ENCODE results near the gene NTRK3.
A peak's percentile ranks its signal among the peaks of the same experiment; 100 is the strongest.

Gene NTRK3

DNA sequence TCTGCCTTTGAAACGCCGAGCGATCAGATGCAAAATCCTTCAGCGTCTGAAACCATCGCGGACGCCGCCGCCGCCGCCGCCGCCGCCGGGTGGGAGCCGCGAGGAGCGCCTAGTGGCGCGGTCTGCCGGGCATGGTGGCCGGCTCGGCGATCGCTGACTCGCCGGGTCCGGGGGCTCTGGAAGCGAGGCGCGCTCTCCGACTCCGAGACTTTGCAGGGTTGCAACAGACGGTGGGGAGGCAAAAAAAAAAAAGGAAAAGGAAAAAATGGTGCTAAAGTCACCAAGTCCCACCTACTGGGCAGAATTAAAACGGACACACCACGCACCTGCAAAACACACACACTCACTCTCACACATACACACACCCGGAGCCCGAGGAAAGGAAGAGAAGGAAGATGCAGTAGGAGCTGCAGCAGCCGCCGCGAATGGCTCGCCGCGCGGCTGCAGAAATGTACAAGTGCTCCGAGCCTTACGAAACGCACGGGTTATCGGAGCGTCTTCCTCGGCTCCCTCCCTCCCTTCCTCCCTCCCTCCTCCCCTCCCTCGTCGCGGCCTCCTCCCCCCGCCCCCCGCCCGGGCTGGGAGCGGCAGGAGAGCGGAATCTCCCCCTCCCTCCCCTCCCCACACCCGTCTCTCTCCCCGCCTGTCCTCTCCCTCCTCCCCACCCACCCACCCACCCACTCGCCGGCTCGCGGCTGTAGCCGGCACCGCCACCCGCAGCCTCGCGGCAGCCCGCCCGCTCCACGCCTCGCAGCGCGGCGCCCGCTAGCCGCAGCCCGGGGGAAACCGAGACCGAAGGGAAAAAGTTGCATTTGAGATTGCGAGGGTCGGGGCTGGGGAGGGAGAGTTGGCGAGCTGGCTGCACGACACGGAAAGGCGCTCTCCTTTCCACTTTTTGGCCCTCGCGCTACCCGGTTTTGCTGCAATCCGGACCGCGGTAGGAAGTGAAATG is at the start of gene NTRK3:
Gene NTRK3, minus strand, starts transcription at position 461 of the 952 bp plus-strand sequence. CDS start 586 bp downstream, outside the sequence.
- DNase-seq (ENCODE audit: extremely low read depth in 1 of 2, low read depth in 1 of 2): no peak

DNA sequence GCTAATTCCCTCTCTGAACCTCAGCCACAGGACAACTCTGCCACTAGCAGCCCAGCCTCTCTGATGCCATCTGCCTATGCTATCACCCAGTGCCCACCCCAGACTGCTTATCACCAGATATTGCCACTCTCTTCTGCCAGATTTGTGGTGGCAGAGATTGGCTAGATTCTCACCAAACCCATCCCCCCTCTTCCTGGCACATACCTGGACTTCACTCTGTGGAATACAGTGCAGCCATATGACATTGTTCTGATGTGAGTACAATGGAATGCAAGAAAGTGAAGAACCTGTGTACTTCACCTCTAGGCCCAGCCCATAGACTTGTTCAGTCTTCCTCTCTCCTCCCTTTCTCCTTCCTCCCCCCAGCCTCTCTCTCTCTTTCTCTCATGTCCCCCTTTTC is 46.9 kb upstream of the NTRK3 start:
- no peak for DNase-seq (ENCODE audit: extremely low read depth in 1 of 2, low read depth in 1 of 2)

- DNase-seq (ENCODE audit: extremely low read depth in 1 of 2, low read depth in 1 of 2): no peak
Observed at GRCh38 chr15:88302373-88302772, 45.8 kb upstream of the NTRK3 start.

GRCh38 chr15:88301311-88301710 is 44.8 kb upstream of the NTRK3 start:
- no peak for DNase-seq (ENCODE audit: extremely low read depth in 1 of 2, low read depth in 1 of 2)

DNA sequence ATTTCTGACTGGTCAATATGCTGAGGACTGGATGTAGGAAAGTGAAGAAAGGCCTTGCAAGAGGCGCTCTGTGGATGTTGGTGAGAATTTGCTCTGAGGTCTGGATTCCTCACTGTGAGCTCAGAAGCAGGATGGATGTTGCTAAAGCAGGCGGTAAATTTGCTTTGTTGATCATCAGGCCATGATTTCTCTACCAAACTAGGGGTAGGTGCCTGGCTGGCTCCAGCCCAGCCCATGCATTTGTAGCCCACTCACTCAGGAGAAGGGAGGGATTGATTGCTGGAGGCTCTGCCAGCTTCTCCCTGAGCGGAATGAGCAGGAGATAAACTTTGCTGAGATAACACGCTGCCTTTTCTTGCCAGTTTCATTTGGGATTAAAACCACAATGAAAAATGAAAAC is 44.3 kb upstream of the NTRK3 start:
- no peak for DNase-seq (ENCODE audit: extremely low read depth in 1 of 2, low read depth in 1 of 2)

DNA sequence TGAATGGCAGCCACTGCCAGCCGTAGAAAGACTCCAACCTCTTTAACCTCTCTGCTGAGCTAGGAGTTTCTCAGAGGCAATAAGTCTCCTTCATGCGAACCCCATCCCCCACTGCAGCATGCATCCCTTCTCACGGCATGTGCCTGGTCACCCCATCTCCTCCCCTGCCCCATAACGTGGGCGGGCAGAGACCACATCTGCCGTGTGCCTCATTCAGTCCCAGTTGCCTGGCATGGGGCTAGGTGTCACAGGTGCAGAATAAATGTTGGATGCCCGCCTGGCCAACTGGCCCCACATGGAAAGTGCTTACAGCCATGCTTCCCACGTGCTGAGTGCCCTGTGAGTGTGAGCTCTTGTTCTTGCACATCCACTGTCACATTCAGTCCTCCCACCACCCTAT is 43.5 kb upstream of the NTRK3 start:
- DNase-seq (ENCODE audit: extremely low read depth in 1 of 2, low read depth in 1 of 2): no peak

DNA sequence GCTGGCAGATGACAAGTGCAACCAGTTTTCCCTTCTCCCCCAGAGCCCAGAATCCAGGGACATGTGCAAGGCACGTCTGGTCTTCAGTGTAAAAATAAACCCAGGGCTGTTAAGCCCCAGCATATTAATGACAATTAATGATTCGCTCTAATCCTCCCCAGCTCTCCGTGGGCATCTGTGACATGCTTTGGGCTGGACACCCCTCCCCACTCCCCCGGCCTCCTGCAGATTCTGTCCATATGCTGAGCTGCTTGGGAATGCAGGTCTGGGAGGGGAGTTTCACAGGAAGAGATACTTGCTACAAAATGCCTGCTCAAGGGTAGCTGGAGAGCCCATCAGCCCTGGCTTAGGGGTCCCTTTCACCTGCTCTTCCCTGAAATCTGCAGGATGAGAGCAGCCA is 43.0 kb upstream of the NTRK3 start:
- no peak for DNase-seq (ENCODE audit: extremely low read depth in 1 of 2, low read depth in 1 of 2)

GRCh38 chr15:88288661-88289060 is 32.1 kb upstream of the NTRK3 start:
- DNase-seq (ENCODE audit: extremely low read depth in 1 of 2, low read depth in 1 of 2): no peak

- no peak for DNase-seq (ENCODE audit: extremely low read depth in 1 of 2, low read depth in 1 of 2)
Observed at GRCh38 chr15:88288206-88288605, 31.7 kb upstream of the NTRK3 start.

DNA sequence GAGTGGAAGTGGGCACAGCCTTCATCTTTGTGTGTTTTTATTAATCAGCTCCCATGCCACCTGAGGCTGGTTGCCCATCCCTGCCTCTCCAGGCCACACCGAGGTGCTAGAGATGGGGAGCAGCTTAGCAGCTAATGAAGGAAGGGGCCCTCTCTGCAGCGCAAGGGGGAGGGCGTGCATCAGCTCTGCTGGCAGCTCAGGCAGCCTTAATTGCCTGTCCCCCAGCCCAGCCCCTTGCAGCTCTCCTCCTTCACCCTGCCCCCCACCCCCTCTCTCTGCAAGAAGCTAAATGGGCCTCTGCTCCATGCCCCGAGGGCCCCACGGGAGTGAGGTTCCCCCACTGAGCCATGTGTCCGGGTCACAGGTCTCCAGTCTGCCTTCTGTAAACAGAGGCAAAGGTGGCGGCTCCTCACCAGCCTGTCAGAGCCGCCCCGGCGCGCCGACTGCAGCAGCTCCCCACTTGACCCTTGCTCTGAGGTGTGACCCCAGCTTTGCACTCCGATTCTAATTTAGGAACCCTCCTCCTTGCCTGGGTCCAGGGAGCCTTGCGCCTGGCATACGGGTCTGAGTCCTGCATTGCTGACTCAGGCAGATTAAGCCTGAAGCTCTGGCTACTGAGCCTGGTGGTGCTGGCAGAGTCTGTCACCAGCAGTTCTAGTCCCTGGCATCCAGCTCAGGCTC is 27.9 kb upstream of the NTRK3 start:
- no peak for DNase-seq (ENCODE audit: extremely low read depth in 1 of 2, low read depth in 1 of 2)

DNA sequence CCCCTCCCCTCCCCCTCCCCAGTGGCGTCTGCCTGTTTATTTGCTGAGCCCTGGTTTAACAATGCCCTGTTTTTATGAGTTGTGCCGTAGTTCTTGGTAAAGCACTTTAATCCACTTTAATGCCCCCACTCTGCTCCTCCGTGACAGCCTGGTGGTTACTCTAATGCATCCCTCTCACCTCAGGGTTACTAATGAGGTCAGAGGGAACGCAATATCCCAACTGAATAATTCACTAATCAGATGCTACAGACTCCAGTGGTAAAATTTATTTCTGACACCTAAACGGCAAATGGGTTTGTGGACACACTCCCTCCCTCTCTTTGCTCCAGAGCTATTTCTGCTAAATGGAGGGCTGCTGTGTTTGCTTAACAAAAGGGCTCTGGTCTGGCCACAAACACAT is 26.1 kb upstream of the NTRK3 start:
- no peak for DNase-seq (ENCODE audit: extremely low read depth in 1 of 2, low read depth in 1 of 2)

DNA sequence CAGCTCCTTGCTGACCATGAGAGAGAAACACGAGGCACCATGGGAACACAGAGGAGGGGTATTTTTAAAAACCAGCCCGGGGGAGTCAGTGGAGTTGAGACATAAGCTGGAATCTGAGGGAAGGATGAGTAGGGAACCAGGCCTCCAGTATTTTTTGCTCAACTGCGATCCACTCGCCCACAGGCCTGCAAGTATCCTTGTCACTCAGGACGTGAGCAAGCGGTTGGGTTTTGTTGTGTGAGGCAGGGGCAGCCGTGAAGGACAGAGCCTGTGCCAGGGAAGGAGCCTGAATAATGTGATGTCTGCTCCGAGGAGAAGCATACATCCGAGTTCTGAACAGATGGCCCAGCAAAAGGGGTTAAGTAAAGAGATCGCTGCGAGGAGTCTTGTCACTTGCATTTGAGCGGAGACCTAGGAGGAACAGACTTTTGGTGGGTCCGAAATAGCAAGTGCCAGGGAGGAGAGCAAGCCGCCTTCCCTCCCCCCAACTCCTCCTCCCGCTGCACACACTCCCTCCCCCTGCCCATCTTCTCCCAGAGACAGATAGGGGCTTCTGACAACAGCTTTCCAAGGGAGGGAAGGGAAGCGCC is 20.4 kb upstream of the NTRK3 start:
- no peak for DNase-seq (ENCODE audit: extremely low read depth in 1 of 2, low read depth in 1 of 2)

DNA sequence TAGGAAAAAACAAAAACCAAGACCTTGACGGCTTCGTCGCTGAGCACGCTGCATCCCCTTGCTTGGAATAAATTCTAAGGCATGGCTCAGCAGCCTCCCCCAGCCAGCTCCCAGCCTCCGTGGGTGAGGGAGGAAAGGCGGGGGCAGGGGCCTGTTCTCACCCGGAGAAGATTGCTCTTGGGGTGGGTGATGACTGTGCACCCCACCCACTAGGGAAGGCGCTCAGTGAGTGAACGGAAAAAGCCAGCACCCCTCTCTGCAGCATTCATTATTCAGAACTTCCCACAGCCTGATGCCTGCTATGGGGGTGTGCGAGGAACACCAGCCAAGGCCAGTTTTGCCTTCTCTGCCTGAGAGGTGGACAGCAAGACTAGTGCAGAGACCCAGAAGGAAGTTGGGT is 19.3 kb upstream of the NTRK3 start:
- DNase-seq (ENCODE audit: extremely low read depth in 1 of 2, low read depth in 1 of 2): no peak

GRCh38 chr15:88274553-88275460 is 18.3 kb upstream of the NTRK3 start:
- peak in 1 of 2 donors; percentile 32 for DNase-seq (ENCODE audit: extremely low read depth in 1 of 2, low read depth in 1 of 2)

- DNase-seq (ENCODE audit: extremely low read depth in 1 of 2, low read depth in 1 of 2): no peak
Observed at GRCh38 chr15:88272421-88272820, 15.9 kb upstream of the NTRK3 start.

- DNase-seq (ENCODE audit: extremely low read depth in 1 of 2, low read depth in 1 of 2): no peak
Observed at GRCh38 chr15:88269356-88270062, 13.0 kb upstream of the NTRK3 start.

DNA sequence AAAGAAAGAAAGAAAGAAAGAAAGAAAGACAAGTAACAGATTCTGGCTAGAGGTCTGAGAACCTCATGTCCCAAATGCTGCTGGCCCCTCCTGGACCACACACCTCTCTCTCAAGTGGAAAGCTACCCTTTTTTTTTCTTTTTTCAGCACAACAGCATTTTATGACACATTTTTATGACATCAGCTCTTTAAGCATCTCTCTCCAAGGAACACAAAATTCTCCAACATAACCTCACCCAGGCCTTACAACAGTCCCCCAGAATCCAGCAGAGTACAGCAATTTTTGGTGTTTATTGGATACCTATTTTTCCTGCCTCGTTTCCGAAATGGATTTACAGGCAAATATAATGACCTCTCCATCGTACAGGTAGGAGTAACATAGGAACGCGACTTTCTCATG is 11.2 kb upstream of the NTRK3 start:
- no peak for DNase-seq (ENCODE audit: extremely low read depth in 1 of 2, low read depth in 1 of 2)

DNA sequence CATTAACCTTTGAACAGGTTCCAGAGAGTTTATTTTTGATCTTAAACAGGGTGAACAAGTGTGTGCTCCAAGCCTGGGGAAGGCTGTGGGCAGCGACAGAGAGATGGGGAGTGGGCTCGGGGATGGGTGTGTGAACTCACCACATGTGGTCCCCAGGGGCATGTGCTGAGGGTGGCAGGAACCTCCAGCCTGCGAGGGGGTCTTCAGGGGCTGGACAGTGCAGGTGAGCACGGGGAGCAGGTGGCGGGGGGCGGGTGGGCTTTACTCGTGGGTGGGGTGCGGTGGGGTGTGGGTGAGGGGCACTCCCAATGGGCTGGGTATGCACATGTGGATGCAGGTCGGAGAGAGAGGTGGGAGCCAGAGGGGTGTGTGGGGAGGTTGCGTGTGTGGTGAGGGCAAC is 9.6 kb upstream of the NTRK3 start:
- DNase-seq (ENCODE audit: extremely low read depth in 1 of 2, low read depth in 1 of 2): no peak

DNA sequence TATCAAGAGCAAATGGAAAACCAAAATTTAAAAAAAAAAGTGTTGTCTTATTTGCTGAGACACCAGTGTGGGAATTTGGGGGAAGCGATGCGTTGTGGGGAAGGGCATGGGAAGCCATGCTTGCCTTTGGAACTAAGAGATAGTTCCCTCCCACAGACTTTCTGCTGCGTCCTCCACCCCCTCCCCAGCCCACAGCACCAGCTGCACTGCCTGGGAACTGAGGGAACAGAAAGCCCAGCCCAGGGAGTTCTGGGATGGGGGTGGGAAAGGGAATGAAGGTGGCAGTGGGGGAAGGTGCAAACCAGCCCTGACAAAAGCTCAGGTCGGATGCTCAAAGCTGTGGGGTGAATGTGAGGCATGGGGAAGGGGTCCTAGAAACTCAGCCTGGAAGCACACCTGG is 8.1 kb upstream of the NTRK3 start:
- no peak for DNase-seq (ENCODE audit: extremely low read depth in 1 of 2, low read depth in 1 of 2)

- no peak for DNase-seq (ENCODE audit: extremely low read depth in 1 of 2, low read depth in 1 of 2)
Observed at GRCh38 chr15:88262064-88262463, 5.5 kb upstream of the NTRK3 start.

All from stimulated activated CD8-positive, alpha-beta memory T cell treated with anti-CD3 and anti-CD28 coated beads, Interleukin-7, amount 100 ng/mL, for 48 hours (primary cell).